Activated CD4-positive, alpha-beta T cell treated with anti-CD3 and anti-CD28 coated beads for 48 hours (primary cell): ENCODE results near the gene ZNF613.
A peak's percentile ranks its signal among the peaks of the same experiment; 100 is the strongest.
"Not testable (repeated sequence)": the region's sequence is repeated elsewhere in the genome, so short reads cannot be mapped to it uniquely, and the experiment has no call there.

Experiments used
- DNase-seq: peaks from one replicate; pipeline ENCODE4 v3.0.0-alpha.2; 2020

Gene ZNF613

GRCh38 chr19:51926784-51927741 lies at the start of gene ZNF613:
TSS of gene ZNF613 (plus strand) at chr19:51927472. CDS start at chr19:51936221, 8,749 bp downstream.
- DNase-seq = peak; percentile 87

DNA sequence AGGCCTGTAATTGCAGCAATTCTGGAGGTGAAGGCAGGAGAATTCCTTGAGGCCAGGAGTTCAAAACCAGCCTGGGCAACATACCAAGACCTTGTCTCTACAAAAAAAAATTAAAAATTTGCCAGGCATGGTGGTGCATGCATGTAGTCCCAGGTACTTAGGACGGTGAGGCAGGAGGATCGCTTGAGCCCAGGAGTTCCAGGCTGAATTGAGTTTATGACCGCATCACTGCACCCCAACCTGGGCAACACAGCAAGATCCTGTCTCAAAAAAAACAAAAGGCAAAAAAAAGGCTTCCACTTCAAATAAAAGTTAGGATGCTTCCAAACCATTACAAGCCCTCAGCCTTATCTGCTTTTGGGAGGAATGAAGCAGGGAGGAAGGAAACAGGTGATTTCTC lies 44.8 kb upstream of the ZNF613 start:
- no peak for DNase-seq

- DNase-seq = no peak
Observed at GRCh38 chr19:51884713-51885112, 42.6 kb upstream of the ZNF613 start.

GRCh38 chr19:51887522-51888498 lies 39.5 kb upstream of the ZNF613 start, which contains the start of gene ZNF577:
TSS of gene ZNF577 (minus strand) at chr19:51887951. CDS start at chr19:51880382, 7,569 bp downstream.
- peak; percentile 83 for DNase-seq

GRCh38 chr19:51889934-51890333 lies 37.3 kb upstream of the ZNF613 start:
- no peak for DNase-seq

GRCh38 chr19:51891193-51891747 lies 36.0 kb upstream of the ZNF613 start:
- DNase-seq = no peak

DNA sequence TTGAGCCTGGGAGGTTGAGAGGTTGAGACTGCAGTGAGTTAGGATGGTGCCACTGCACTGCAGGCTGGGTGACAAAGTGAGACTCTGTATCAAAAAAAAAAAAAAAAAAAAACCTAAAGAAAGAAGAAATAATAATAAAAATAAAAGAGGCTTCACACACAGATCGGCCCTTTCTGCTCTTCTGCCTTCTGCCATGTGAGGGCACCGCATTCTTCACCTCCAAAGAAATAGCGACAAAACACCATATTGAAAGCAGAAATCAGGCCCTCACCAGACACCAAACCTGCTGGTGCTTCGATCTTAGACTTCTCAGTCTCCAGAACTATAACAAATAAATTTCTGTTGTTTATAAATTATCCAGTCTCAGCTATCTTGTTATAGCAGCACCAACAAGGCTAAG lies 25.4 kb upstream of the ZNF613 start:
- DNase-seq = no peak

DNA sequence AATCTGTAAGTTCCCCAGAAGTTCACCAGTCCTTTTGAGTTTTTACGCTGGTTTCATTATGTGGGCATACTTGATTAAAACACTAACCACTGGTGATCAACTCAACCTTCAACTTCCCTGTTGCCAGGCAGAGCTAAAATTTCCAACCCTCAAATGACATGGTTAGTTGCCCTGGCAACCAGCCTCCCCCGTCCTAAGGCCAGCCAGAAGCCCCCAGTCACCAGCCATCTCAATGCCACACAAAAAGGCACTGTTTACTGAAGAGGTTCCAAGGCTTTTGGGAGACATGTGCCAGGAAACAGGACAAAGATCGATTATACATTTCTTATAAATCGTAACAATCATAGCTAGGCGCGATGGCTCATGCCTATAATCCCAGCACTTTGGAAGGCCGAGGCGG lies 24.1 kb upstream of the ZNF613 start:
- no peak for DNase-seq

GRCh38 chr19:51904331-51905165 lies 22.7 kb upstream of the ZNF613 start, which contains the start of gene ZNF649:
TSS of gene ZNF649 (minus strand) at chr19:51905017. CDS start at chr19:51900107, 4,910 bp downstream.
- peak; percentile 87 for DNase-seq

DNA sequence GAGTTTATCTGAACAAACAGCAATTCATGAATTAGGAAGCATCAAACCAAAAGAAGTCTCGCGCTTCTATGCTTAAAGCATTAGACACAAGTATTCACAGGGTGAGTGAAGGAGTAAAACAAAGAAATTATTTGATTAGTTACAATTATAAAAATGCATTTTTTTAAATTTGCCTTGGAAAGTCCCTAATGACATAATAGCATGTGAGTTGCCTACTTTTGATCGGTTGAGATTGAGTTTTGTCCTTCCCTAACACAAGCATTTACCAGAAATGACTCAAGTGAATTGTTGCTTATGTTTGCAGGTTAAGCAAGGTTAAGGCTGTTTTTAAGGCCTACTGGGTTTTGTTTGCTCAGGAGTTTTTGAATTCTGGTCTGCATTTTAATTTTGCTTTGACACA lies 22.1 kb upstream of the ZNF613 start:
- DNase-seq = no peak

GRCh38 chr19:51905639-51906038 lies 21.6 kb upstream of the ZNF613 start:
- not testable (repeated sequence) for DNase-seq

DNA sequence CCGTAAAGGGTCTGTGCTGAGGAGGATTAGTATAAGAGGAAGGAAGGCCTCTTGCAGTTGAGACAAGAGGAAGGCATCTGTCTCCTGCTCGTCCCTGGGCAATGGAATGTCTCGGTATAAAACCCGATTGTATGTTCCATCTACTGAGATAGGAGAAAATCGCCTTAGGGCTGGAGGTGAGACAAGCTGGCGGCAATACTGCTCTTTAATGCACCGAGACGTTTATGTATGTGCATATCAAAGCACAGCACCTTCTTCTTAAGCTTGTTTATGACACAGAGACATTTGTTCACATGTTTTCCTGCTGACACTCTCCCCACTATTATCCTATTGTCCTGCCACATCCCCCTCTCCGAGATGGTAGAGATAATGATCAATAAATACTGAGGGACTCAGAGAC lies 21.2 kb upstream of the ZNF613 start:
- DNase-seq = not testable (repeated sequence)

DNA sequence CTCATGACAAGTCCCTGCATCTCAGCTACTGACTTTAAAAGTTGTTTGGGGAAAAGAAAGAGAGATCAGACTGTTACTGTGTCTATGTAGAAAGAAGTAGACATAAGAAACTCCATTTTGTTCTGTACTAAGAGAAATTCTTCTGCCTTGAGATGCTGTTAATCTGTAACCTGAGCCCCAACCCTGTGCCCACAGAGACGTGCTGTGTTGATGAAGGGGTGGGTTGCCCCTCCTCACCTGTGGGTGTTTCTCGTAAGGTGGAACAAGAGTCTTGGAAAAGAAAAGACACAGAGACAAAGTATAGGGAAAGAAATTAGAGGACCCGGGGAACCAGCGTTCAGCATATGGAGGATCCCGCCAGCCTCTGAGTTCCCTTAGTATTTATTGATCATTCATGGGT lies 19.3 kb upstream of the ZNF613 start:
- DNase-seq = not testable (repeated sequence)

GRCh38 chr19:51915324-51915867 lies 11.9 kb upstream of the ZNF613 start:
- DNase-seq = no peak

DNA sequence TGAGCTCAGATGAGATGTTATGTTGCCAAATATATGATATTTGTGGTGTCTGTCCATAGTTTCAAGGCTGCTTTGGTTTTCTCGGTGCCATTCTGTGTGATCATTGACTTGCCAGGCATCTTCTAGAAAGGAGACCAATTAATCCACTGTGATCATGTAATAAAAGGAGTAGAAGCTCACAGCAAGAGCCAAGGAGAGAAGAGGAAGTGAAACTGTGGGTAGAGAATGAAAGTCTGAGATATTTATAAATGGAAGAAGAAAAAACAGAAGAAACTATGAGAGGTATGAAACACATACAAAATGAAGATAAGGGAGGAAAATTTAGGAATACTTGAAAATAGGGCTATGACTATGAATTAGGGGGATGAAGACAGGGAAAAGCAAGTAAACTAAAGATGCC lies 11.1 kb upstream of the ZNF613 start:
- no peak for DNase-seq

DNA sequence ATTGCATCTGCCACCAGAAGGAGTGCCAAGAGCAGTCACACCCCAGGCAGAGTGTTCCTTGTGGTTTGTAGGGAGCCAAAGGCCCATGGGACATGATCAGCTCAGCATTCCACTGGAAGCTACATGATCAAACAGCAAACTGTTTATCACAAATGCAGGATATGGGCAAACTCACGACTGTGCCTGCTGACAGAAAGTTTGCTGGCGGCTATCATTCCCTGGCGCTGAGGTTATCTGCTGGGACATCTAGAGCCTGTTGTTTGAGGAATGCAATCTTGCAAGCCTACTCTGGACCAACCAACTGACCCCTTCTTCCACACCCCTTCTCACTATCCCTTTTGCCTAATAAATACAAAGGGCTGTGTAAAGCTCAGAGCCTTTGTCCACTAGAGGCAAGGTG lies 7.7 kb upstream of the ZNF613 start:
- no peak for DNase-seq

GRCh38 chr19:51921949-51922348 lies 5.3 kb upstream of the ZNF613 start:
- no peak for DNase-seq

- DNase-seq = no peak
Observed at GRCh38 chr19:51926426-51926783, 867 bp upstream of the ZNF613 start.

GRCh38 chr19:51927859-51928258 lies 587 bp downstream of the ZNF613 start:
- DNase-seq = no peak

- DNase-seq = no peak
Observed at GRCh38 chr19:51931921-51932320, 4.6 kb downstream of the ZNF613 start.

GRCh38 chr19:51938936-51939335 lies 11.7 kb downstream of the ZNF613 start:
- DNase-seq = no peak
